Limb (tissue), 2 donors: ENCODE data around the gene PIGS.
"Not testable (repeated sequence)": the region's sequence is repeated elsewhere in the genome, so short reads cannot be mapped to it uniquely, and the experiment has no call there.

Experiments used
- DNase-seq, 2 donors: peaks; one replicate each; pipeline ENCODE4 v3.0.0-alpha.2; 2016; ENCODE audit errors: extremely low spot score in 2 of 2

Gene PIGS

GRCh38 chr17:28579526-28579925, 8.2 kb upstream of the PIGS start:
- no peak for DNase-seq

- DNase-seq, result no peak
Measured at GRCh38 chr17:28578246-28579195, 7.2 kb upstream of the PIGS start.

DNA sequence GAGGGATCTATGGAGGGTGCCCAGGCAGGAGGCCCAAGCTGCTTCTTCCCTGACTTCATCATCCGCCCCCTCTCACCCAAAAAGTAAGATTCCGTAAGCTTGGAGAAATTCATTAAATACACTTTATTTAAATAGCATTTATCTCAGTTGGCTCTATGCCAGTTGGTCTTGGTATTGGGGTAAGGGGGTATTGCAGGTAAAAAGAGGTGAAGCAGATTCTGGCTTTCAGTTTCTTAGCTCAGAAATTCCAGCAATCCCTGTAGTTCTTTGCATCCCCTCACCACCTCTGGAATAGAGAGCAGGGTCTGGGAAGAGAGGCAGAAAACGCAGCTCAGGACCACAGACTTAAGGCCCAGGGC, 6.1 kb upstream of the PIGS start:
- DNase-seq, result no peak

GRCh38 chr17:28576758-28577465, 5.6 kb upstream of the PIGS start, which contains the start of gene ALDOC:
Gene ALDOC, minus strand, starts transcription at chr17:28576895. Its CDS starts 1,363 bp downstream, at chr17:28575532.
- DNase-seq, result peak; percentile 80 to 91

GRCh38 chr17:28576016-28576415, 4.7 kb upstream of the PIGS start:
- not testable (repeated sequence) for DNase-seq

- no peak for DNase-seq
Measured at GRCh38 chr17:28575126-28575795, 3.9 kb upstream of the PIGS start.

DNA sequence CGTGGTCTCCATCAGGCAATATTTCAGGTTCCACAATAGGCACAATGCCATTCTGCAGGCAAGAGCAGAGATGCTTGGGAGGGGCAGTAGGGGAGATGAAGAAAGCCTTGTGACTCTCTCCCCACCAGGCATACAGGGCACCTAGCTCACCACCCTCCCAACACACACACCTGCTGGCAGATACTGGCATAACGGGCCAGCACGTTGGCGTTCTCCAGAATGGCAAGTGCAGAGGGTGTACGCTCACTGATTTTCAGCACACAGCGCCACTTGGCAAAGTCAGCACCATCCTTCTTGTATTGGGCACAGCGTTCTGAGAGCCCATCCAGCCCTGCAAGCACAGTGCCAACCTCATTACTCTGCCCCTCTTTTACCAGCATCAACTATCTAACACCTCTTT, 3.2 kb upstream of the PIGS start:
- no peak for DNase-seq

DNA sequence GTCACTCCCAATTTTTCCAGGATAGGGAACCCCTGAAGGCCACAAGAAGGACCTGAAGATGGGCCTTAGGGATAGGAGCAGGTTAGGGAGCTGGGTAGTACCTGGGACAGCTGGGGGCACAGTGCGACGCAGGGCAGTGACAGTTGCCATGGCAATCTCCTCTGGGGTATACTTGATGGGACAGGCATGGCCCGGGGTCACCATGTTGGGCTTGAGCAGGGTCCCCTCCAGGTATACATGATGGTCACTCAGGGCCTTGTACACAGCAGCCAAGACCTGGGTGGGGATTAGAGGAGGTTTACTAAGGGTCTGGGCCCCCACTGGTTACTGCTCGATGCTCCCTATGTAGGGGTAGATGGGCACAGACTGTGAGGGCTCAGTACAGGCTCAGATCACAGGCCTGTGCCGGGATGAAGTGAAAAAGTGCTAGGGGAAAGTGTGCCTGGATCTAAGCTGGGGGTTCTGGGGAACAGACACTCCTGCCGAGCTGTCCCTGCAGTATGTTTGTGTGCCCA, 2.7 kb upstream of the PIGS start:
- no peak for DNase-seq

DNA sequence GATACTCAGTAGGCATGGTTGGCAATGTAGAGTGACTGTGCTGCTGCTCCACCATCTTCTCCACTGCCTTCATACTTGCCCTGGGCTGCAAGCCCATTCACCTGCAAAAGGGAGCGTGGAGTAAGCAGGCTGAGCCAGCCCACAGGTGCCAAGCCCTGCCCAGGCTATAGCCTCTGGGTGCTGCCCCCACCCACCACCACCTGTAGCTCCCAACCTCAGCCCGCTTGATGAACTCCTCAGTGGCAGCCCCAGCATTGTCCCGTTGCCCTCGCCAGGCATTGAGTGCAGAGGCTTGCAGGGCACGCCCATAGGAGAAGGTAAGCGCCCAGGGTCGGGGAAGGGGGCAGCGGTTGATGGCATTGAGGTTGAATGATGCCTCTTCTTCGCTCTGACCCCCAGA, 2.2 kb upstream of the PIGS start:
- DNase-seq, result no peak

DNA sequence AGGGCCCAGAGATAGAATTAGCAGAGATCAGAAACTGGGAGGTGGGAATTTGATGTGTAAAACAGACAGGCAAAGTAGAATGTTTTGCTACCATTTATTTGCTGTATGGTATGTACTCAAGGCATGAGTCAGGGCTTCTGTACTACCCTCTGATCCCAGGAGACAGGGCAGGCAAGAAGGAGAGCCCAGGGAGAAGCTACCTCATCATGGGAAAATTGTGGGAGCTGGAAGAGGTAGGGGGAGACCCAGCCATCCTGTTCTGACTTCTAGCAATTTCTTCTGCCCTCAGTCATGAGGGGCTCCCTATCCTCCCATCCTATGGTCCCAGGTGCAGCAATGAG, 1.7 kb upstream of the PIGS start:
- DNase-seq, result no peak

- DNase-seq, result no peak
Measured at GRCh38 chr17:28572259-28573039, 1.1 kb upstream of the PIGS start.

DNA sequence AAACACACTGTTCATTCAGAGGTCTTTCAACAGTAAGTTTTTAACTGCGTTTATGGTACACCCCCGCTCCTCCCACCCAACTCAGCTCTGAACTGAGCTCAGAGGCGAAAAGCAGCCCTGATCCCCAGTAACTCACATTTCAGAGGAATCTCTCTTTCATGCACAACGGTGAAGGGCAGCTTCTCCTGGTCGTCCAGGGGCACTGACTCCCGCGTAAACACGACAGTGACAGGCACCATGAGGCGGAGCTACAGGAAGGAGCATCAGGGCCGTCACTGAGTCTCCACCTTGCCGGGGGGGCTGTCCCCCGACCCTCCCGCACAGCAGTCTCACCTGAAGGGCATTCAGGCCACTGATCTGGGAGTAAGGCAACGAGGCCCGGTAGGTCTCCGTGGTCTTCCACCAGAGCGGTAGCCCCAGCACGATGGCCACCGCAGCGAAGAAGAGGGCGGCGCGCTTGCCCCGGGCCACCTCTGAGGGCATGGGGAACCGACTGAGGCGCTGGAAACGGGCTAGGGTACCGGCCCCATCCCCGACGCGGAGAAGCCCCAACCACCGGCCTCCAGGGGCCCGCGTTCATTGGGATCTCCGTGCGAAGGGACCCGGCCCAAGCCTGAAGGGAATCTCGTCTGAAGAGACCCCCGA, 486 bp downstream of the PIGS start:
- DNase-seq, result no peak

DNA sequence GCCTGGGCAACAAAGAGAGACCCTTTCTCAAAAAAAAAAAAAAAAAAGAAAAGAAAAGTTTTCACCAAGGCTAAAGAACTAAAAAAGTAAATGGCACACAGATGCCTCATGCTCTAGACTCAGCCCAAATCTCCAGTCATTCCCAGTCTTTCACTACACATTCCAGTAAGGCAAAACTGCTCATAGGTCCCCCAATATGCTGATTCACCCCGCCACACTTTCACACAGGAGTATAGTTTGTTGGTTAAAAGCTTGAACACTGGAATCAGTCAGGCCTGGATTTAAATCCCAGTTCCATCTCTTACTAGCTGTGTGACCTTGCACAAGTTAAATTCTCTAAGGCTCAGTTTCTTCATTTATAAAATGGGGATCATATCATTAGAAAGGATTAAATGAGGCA, 1.9 kb downstream of the PIGS start:
- DNase-seq, result no peak

GRCh38 chr17:28567604-28568003, 3.7 kb downstream of the PIGS start:
- no peak for DNase-seq

DNA sequence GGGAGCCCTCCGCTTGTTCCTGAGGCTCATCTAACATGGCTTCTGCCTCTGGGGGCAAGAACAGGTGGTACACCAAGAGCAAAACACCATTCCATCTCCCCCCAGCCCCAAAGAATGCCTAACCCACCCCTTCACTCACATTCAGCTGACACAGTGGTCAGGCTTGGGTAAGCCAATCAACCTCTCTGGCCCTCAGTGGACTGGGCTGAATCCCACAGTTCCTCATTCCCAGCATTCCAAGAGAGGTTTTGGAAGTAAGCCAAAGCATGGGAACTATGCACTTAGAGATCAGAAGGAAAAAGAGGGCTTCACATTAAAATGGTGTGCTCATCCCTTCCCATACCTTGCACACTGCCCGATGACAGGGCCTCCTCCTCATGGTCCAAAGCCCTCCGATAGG, 7.8 kb downstream of the PIGS start:
- DNase-seq, result no peak

- DNase-seq, result no peak
Measured at GRCh38 chr17:28555022-28555421, 16.3 kb downstream of the PIGS start.

DNA sequence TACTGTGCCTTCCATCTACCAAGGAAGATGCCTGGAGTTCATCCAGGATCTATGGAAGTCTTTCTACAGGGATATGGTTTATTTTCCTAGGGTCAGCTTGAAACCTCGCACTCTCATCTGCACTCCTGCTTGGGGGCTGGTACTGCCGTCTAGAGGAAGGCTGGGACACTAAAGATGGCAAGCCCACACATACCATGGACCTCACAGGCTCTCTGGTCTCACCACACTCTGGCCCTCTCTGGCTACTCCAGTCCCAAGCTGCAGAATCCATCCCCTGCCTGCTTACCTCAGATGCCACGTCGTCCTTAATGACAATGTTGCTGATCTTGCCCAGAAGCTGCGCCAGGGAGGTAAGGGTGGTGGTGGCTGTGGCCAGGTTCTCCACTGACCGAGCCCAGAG, 16.8 kb downstream of the PIGS start:
- DNase-seq, result no peak

- no peak for DNase-seq
Measured at GRCh38 chr17:28553000-28553505, 18.3 kb downstream of the PIGS start.

GRCh38 chr17:28552176-28552999, 18.9 kb downstream of the PIGS start, which contains the start of gene UNC119:
Gene UNC119, minus strand, starts transcription at chr17:28552624. Its CDS starts 67 bp downstream, at chr17:28552557.
- peak; percentile 70 to 92 for DNase-seq
